Measurements from ENCODE around the gene IVNS1ABP. TPM values are rescaled to one million over a fixed set of nuclear protein-coding genes. Genes with fewer than 3 reads are reported as not detected.
A peak's percentile ranks its signal among the peaks of the same experiment; 100 is the strongest.
"Not testable (repeated sequence)": the region's sequence is repeated elsewhere in the genome, so short reads cannot be mapped to it uniquely, and the experiment has no call there.

IVNS1ABP gene
- 10 to 100 TPM; 23.3 to 53.9 (median 35.2) TPM for total RNA-seq
- 10 to 100 TPM; 22.9 to 53.6 TPM for polyA plus RNA-seq

GRCh38 chr1:185317034-185317885 is at the start of gene IVNS1ABP:
Gene IVNS1ABP (minus strand): TSS chr1:185317243. CDS start chr1:185309493, 7,750 bp downstream.
- Histone ChIP-seq H3K36me3 (no peaks in the 10 kb centered on the region), H3K27ac (peak within 1 kb of the TSS; percentile 94 to 99 (median 96)), H3K9me3 (no peaks in the 10 kb centered on the region), H3K4me3 (peak within 1 kb of the TSS; percentile 87 to 98 (median 90)), H3K27me3 (no peaks in the 10 kb centered on the region), H3K4me1 (peaks cover 14 to 33% (median 16%) of the 10 kb centered on the region in 3 donors)
- no peak for TF ChIP-seq CTCF (IDR thresholded peaks at IDR 0.05)
- FAIRE-seq (no peak), DNase-seq (peak; percentile 94 to 97 (median 94)), ATAC-seq (peak; percentile 81 to 87 (median 84))
- 1% methylated on average over 73 to 80 of the region's 80 CpGs for WGBS, 2 donors
- intact Hi-C loops (cut with DNase I), result loop anchor here in 1 of 3 donors (10.0 kb wide), 1 partner anchor 358 kb away; no protein-coding TSS in a partner anchor

GRCh38 chr1:185365951-185366350 is 48.9 kb upstream of the IVNS1ABP start:
- Histone ChIP-seq H3K9me3 (no peaks in the 10 kb centered on the region), H3K27ac (no peak overlapping the region), H3K36me3 (no peaks in the 10 kb centered on the region), H3K27me3 (no peaks in the 10 kb centered on the region), H3K4me1 (no peaks in the 10 kb centered on the region), H3K4me3 (no peak overlapping the region)
- DNase-seq, result no peak
- TF ChIP-seq CTCF (IDR thresholded peaks at IDR 0.05), result no peak
- FAIRE-seq, result no peak
- intact Hi-C loops (cut with DNase I), result no loop called here
- ATAC-seq, result no peak
- WGBS, 2 donors, result 74 to 85% methylated on average over 3 of the region's 3 CpGs

- H3K27ac ChIP-seq; intact Hi-C loops (cut with DNase I); DNase-seq; FAIRE-seq; H3K27me3 ChIP-seq; H3K9me3 ChIP-seq; ATAC-seq; H3K4me3 ChIP-seq; H3K36me3 ChIP-seq; H3K4me1 ChIP-seq: not testable (repeated sequence)
- WGBS, 2 donors, result 78 to 87% methylated on average over 3 of the region's 3 CpGs
Measured at GRCh38 chr1:185364528-185364927, 47.5 kb upstream of the IVNS1ABP start.

- Histone ChIP-seq H3K27ac (no peak overlapping the region), H3K36me3 (no peaks in the 10 kb centered on the region), H3K4me3 (no peak overlapping the region), H3K4me1 (no peaks in the 10 kb centered on the region), H3K27me3 (no peaks in the 10 kb centered on the region), H3K9me3 (no peaks in the 10 kb centered on the region)
- DNase-seq, result no peak
- intact Hi-C loops (cut with DNase I), result no loop called here
- ATAC-seq, result no peak
- TF ChIP-seq CTCF (IDR thresholded peaks at IDR 0.05), result no peak
- no peak for FAIRE-seq
Measured at GRCh38 chr1:185363205-185363604, 46.2 kb upstream of the IVNS1ABP start.

GRCh38 chr1:185360714-185361113 is 43.7 kb upstream of the IVNS1ABP start:
- ATAC-seq, result no peak
- Histone ChIP-seq H3K4me3 (no peak overlapping the region), H3K36me3 (no peaks in the 10 kb centered on the region), H3K9me3 (no peaks in the 10 kb centered on the region), H3K27ac (no peak overlapping the region), H3K4me1 (no peaks in the 10 kb centered on the region), H3K27me3 (no peaks in the 10 kb centered on the region)
- intact Hi-C loops (cut with DNase I), result no loop called here
- no peak for FAIRE-seq
- 95 to 96% methylated on average over 1 of the region's 1 CpG for WGBS, 2 donors
- no peak for DNase-seq
- no peak for TF ChIP-seq CTCF (IDR thresholded peaks at IDR 0.05)

Data from pancreas (tissue), 10 donors.